IMR-90 (cell line): ENCODE measurements around the gene DUXB.

Experiments used
- BHLHE40 ChIP-seq: fragments of 150-350 bp; IDR thresholded peaks from 2 replicates; pipeline ENCODE4 v1.6.1; 2016; ENCODE audit warnings: mild to moderate bottlenecking, low read depth, low read length
- CTCF ChIP-seq: conservative IDR thresholded peaks from 2 replicates; pipeline ENCODE4 v1.5.1; 2012; ENCODE audit warnings: mild to moderate bottlenecking, low read depth, low read length, improper control_type of control experiment
- ELK1 ChIP-seq: fragments of 150-350 bp; IDR thresholded peaks from 2 replicates; pipeline ENCODE4 v1.6.1; 2016; ENCODE audit warnings: low read depth, mild to moderate bottlenecking, low read length, moderate library complexity, borderline replicate concordance
- FOS ChIP-seq: fragments of 150-350 bp; IDR thresholded peaks from 2 replicates; pipeline ENCODE4 v1.6.1; 2016; ENCODE audit warnings: low read depth, low read length
- MAFK ChIP-seq: IDR thresholded peaks from 2 replicates; pipeline ENCODE4 v1.6.1; 2012; ENCODE audit warnings: low read depth, low read length, improper control_type of control experiment
- MAZ ChIP-seq: IDR thresholded peaks from 2 replicates; pipeline ENCODE4 v1.6.1; 2012; ENCODE audit warnings: low read depth, mild to moderate bottlenecking, low read length, improper control_type of control experiment, moderate library complexity, borderline replicate concordance
- MXI1 ChIP-seq: IDR thresholded peaks from 2 replicates; pipeline ENCODE4 v1.6.1; 2012; ENCODE audit warnings: low read depth, mild to moderate bottlenecking, low read length, moderate library complexity, borderline replicate concordance
- NFE2L2 ChIP-seq: fragments of 150-350 bp; IDR thresholded peaks from 2 replicates; pipeline ENCODE4 v1.6.1; 2016; ENCODE audit warnings: low read depth, mild to moderate bottlenecking, low read length
- POLR2A ChIP-seq: IDR thresholded peaks from 2 replicates; pipeline ENCODE4 v1.6.1; 2012; ENCODE audit warnings: mild to moderate bottlenecking, low read depth, low read length
- RAD21 ChIP-seq: IDR thresholded peaks from 2 replicates; pipeline ENCODE4 v1.6.1; 2012; ENCODE audit warnings: low read length, improper control_type of control experiment
- RCOR1 ChIP-seq: IDR thresholded peaks from 2 replicates; pipeline ENCODE4 v1.6.1; 2012; ENCODE audit warnings: mild to moderate bottlenecking, low read length, improper control_type of control experiment; ENCODE audit not compliant: insufficient replicate concordance
- RFX5 ChIP-seq: IDR thresholded peaks from 2 replicates; pipeline ENCODE4 v1.8.0; 2012; ENCODE audit warnings: low read depth, mild to moderate bottlenecking, low read length, moderate library complexity
- SMC3 ChIP-seq: fragments of 150-350 bp; IDR thresholded peaks from 2 replicates; pipeline ENCODE4 v1.6.1; 2016; ENCODE audit warnings: low read depth, mild to moderate bottlenecking, antibody characterized with exemption, low read length, moderate library complexity
- USF2 ChIP-seq: fragments of 150-350 bp; IDR thresholded peaks from 2 replicates; pipeline ENCODE4 v1.6.1; 2017; ENCODE audit warnings: mild to moderate bottlenecking, antibody characterized with exemption, low read length, low read depth

GRCh38 chr16:75660321-75660720 lies 40.9 kb downstream of the DUXB start:
- no peak for TF ChIP-seq POLR2A
- no peak for TF ChIP-seq CTCF
- TF ChIP-seq BHLHE40, result no peak
- TF ChIP-seq SMC3, result no peak
- TF ChIP-seq RCOR1, result no peak
- TF ChIP-seq RAD21, result no peak
- no peak for TF ChIP-seq NFE2L2
- TF ChIP-seq FOS, result no peak
- TF ChIP-seq MAZ, result no peak
- no peak for TF ChIP-seq RFX5
- no peak for TF ChIP-seq MXI1
- no peak for TF ChIP-seq USF2
- TF ChIP-seq MAFK, result no peak
- no peak for TF ChIP-seq ELK1
